ENCODE measurements around the gene NELFB. TPM values are rescaled to one million over a fixed set of nuclear protein-coding genes. Genes with fewer than 3 reads are reported as not detected.

Gene NELFB
- polyA plus RNA-seq, 1 donor from 2014 or later = 64.7 TPM

GRCh38 chr9:137264067-137264466, 8.9 kb downstream of the NELFB start:
- Histone ChIP-seq H3K9ac (ENCODE audit: low read length) (no peak overlapping the region), H2AFZ (ENCODE audit: low read depth, low read length) (no peak overlapping the region), H3F3A (ENCODE audit: insufficient read depth, low read length, poor library complexity, severe bottlenecking) (no peaks in the 10 kb centered on the region), H4K20me1 (ENCODE audit: insufficient read depth) (no peaks in the 10 kb centered on the region), H3K4me3 (ENCODE audit: low read length) (no peak overlapping the region), H3K9me3 (ENCODE audit: low read length) (no peaks in the 10 kb centered on the region), H3K27ac (ENCODE audit: low read length) (no peak overlapping the region), H3K79me2 (replicated peaks; ENCODE audit: insufficient read depth, low read length) (no peaks in the 10 kb centered on the region), H3K4me2 (ENCODE audit: low read length) (no peak overlapping the region), H3K27me3 (ENCODE audit: insufficient read depth, low read depth, low read length) (no peaks in the 10 kb centered on the region), H3K36me3 (ENCODE audit: insufficient read depth, low read length) (no peaks in the 10 kb centered on the region), H3K9me2 (ENCODE audit: insufficient read depth, low read length) (no peaks in the 10 kb centered on the region)
- TF ChIP-seq POLR2AphosphoS5 (IDR thresholded peaks at IDR 0.05) = no peak
- no peak for TF ChIP-seq EZH2 (IDR thresholded peaks at IDR 0.05; ENCODE audit: borderline replicate concordance, insufficient read depth, low read length, poor library complexity, severe bottlenecking)
- TF ChIP-seq RAD21 (conservative IDR thresholded peaks at IDR 0.05) = no peak
- TF ChIP-seq SMC3 (conservative IDR thresholded peaks at IDR 0.05; ENCODE audit: poor library complexity) = no peak
- TF ChIP-seq REST (IDR thresholded peaks at IDR 0.05; ENCODE audit: borderline replicate concordance) = no peak
- TF ChIP-seq MXI1 (conservative IDR thresholded peaks at IDR 0.05; ENCODE audit: poor library complexity, severe bottlenecking) = no peak
- TF ChIP-seq CTCF (IDR thresholded peaks at IDR 0.05; ENCODE audit: poor library complexity, severe bottlenecking) = no peak
- no peak for TF ChIP-seq EP300 (conservative IDR thresholded peaks at IDR 0.05; ENCODE audit: poor library complexity, severe bottlenecking)
- TF ChIP-seq TAF1 (IDR thresholded peaks at IDR 0.05; ENCODE audit: low read depth) = no peak

GRCh38 chr9:137265496-137266161, 10.5 kb downstream of the NELFB start:
- Histone ChIP-seq H3K4me2 (ENCODE audit: low read length) (no peak overlapping the region), H3K9me2 (ENCODE audit: insufficient read depth, low read length) (no peaks in the 10 kb centered on the region), H3K9ac (ENCODE audit: low read length) (no peak overlapping the region), H3K9me3 (ENCODE audit: low read length) (no peaks in the 10 kb centered on the region), H3K27ac (ENCODE audit: low read length) (no peak overlapping the region), H3F3A (ENCODE audit: insufficient read depth, low read length, poor library complexity, severe bottlenecking) (no peaks in the 10 kb centered on the region), H3K36me3 (ENCODE audit: insufficient read depth, low read length) (no peaks in the 10 kb centered on the region), H3K79me2 (replicated peaks; ENCODE audit: insufficient read depth, low read length) (no peaks in the 10 kb centered on the region), H3K4me3 (ENCODE audit: low read length) (no peak overlapping the region), H4K20me1 (ENCODE audit: insufficient read depth) (no peaks in the 10 kb centered on the region), H3K27me3 (ENCODE audit: insufficient read depth, low read depth, low read length) (no peaks in the 10 kb centered on the region), H2AFZ (ENCODE audit: low read depth, low read length) (no peak overlapping the region)
- no peak for TF ChIP-seq EP300 (conservative IDR thresholded peaks at IDR 0.05; ENCODE audit: poor library complexity, severe bottlenecking)
- no peak for TF ChIP-seq MXI1 (conservative IDR thresholded peaks at IDR 0.05; ENCODE audit: poor library complexity, severe bottlenecking)
- no peak for TF ChIP-seq EZH2 (IDR thresholded peaks at IDR 0.05; ENCODE audit: borderline replicate concordance, insufficient read depth, low read length, poor library complexity, severe bottlenecking)
- no peak for TF ChIP-seq RAD21 (conservative IDR thresholded peaks at IDR 0.05)
- TF ChIP-seq POLR2AphosphoS5 (IDR thresholded peaks at IDR 0.05) = no peak
- no peak for TF ChIP-seq SMC3 (conservative IDR thresholded peaks at IDR 0.05; ENCODE audit: poor library complexity)
- no peak for TF ChIP-seq REST (IDR thresholded peaks at IDR 0.05; ENCODE audit: borderline replicate concordance)
- no peak for TF ChIP-seq TAF1 (IDR thresholded peaks at IDR 0.05; ENCODE audit: low read depth)
- no peak for TF ChIP-seq CTCF (IDR thresholded peaks at IDR 0.05; ENCODE audit: poor library complexity, severe bottlenecking)
